Skeletal muscle cell (primary cell): ENCODE measurements around the gene HDAC8.

Experiments
- DNase-seq: peaks from one replicate; pipeline ENCODE4 v3.0.0-alpha.2; 2010; ENCODE audit warnings: low read depth
- H3K4me3 ChIP-seq: 2 replicates; pipeline ENCODE4 v1.5.1; 2011; ENCODE audit warnings: low read depth, mild to moderate bottlenecking, control low read depth, low read length, moderate library complexity

The HDAC8 gene

GRCh38 chrX:72392816-72393800 is 179.5 kb downstream of the HDAC8 start:
- DNase-seq = no peak
- H3K4me3 ChIP-seq = no peak overlapping the region

- no peak for DNase-seq
- H3K4me3 ChIP-seq = no peak overlapping the region
Observed at GRCh38 chrX:72392042-72392441, 180.6 kb downstream of the HDAC8 start.

- H3K4me3 ChIP-seq = no peak overlapping the region
- DNase-seq = no peak
Observed at GRCh38 chrX:72387247-72387646, 185.4 kb downstream of the HDAC8 start.

- no peak overlapping the region for H3K4me3 ChIP-seq
Observed at GRCh38 chrX:72382202-72382595, 190.4 kb downstream of the HDAC8 start.

GRCh38 chrX:72381439-72382201 is 191.0 kb downstream of the HDAC8 start:
- no peak for DNase-seq
- H3K4me3 ChIP-seq = no peak overlapping the region

More at GRCh38 chrX:72382202-72382595, 190.4 kb downstream of the HDAC8 start:
- no peak for DNase-seq

GRCh38 chrX:72376124-72376523 is 196.5 kb downstream of the HDAC8 start:
- H3K4me3 ChIP-seq = no peak overlapping the region
- DNase-seq = no peak

GRCh38 chrX:72373136-72373535 is 199.5 kb downstream of the HDAC8 start:
- H3K4me3 ChIP-seq = no peak overlapping the region
- no peak for DNase-seq

GRCh38 chrX:72372735-72373134 is 199.9 kb downstream of the HDAC8 start:
- DNase-seq = no peak

GRCh38 chrX:72371405-72371804 is 201.2 kb downstream of the HDAC8 start:
- no peak for DNase-seq
- no peak overlapping the region for H3K4me3 ChIP-seq

More at GRCh38 chrX:72372735-72373134, 199.9 kb downstream of the HDAC8 start:
- H3K4me3 ChIP-seq = no peak overlapping the region

- no peak overlapping the region for H3K4me3 ChIP-seq
- DNase-seq = no peak
Observed at GRCh38 chrX:72368796-72369195, 203.8 kb downstream of the HDAC8 start.

- no peak for DNase-seq
- H3K4me3 ChIP-seq = no peak overlapping the region
Observed at GRCh38 chrX:72367516-72367915, 205.1 kb downstream of the HDAC8 start.

- H3K4me3 ChIP-seq = no peak overlapping the region
- DNase-seq = no peak
Observed at GRCh38 chrX:72366701-72367454, 205.8 kb downstream of the HDAC8 start.

- no peak overlapping the region for H3K4me3 ChIP-seq
- no peak for DNase-seq
Observed at GRCh38 chrX:72366178-72366577, 206.5 kb downstream of the HDAC8 start.

- DNase-seq = no peak
- no peak overlapping the region for H3K4me3 ChIP-seq
Observed at GRCh38 chrX:72365126-72365525, 207.5 kb downstream of the HDAC8 start.

GRCh38 chrX:72360326-72360725 is 212.3 kb downstream of the HDAC8 start:
- DNase-seq = no peak
- no peak overlapping the region for H3K4me3 ChIP-seq

- no peak overlapping the region for H3K4me3 ChIP-seq
- no peak for DNase-seq
Observed at GRCh38 chrX:72358313-72358712, 214.3 kb downstream of the HDAC8 start.

- no peak overlapping the region for H3K4me3 ChIP-seq
- DNase-seq = no peak
Observed at GRCh38 chrX:72352786-72353185, 219.9 kb downstream of the HDAC8 start.

- no peak for DNase-seq
- no peak overlapping the region for H3K4me3 ChIP-seq
Observed at GRCh38 chrX:72351606-72352334, 220.9 kb downstream of the HDAC8 start.

GRCh38 chrX:72349190-72349589 is 223.5 kb downstream of the HDAC8 start:
- no peak overlapping the region for H3K4me3 ChIP-seq
- no peak for DNase-seq
